ENCODE results near the gene KIF26B.

The KIF26B gene

DNA sequence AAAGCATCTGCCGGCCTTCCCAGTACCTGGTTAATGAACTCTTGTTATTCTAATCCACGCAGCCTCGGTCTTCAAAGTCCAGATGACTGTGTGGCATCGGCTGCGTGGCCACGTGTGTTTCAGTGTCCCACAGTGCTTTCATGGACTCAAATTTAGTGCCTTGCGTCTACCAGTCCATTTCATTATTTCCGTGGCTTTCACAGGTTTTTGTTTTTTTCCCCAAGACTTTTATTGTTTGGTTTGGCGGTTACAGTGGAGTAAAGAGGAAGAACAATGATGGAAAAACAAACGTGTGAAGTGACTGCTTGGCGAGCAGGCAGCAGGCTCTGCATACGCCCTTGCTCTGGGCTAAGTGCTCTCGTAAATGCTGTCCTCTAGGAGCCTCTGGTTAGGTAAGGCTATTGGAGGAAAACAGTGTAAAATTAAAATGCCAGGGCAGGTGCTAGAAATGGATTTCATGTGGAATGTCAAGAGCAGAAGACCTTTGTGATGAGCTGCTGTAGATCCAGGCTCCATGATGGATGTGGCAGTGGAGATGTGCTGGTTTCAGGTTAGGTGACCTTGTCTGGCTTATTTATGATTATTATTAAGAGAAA lies 536.3 kb downstream of the KIF26B start:
- DNase-seq (ENCODE audit: insufficient read length, low spot score) (no peak), FAIRE-seq (no peak)
- TF ChIP-seq, protein P1, sequence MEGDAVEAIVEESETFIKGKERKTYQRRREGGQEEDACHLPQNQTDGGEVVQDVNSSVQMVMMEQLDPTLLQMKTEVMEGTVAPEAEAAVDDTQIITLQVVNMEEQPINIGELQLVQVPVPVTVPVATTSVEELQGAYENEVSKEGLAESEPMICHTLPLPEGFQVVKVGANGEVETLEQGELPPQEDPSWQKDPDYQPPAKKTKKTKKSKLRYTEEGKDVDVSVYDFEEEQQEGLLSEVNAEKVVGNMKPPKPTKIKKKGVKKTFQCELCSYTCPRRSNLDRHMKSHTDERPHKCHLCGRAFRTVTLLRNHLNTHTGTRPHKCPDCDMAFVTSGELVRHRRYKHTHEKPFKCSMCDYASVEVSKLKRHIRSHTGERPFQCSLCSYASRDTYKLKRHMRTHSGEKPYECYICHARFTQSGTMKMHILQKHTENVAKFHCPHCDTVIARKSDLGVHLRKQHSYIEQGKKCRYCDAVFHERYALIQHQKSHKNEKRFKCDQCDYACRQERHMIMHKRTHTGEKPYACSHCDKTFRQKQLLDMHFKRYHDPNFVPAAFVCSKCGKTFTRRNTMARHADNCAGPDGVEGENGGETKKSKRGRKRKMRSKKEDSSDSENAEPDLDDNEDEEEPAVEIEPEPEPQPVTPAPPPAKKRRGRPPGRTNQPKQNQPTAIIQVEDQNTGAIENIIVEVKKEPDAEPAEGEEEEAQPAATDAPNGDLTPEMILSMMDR (IDR thresholded peaks at IDR 0.05; ENCODE audit: insufficient read depth, missing control alignments) = no peak

DNA sequence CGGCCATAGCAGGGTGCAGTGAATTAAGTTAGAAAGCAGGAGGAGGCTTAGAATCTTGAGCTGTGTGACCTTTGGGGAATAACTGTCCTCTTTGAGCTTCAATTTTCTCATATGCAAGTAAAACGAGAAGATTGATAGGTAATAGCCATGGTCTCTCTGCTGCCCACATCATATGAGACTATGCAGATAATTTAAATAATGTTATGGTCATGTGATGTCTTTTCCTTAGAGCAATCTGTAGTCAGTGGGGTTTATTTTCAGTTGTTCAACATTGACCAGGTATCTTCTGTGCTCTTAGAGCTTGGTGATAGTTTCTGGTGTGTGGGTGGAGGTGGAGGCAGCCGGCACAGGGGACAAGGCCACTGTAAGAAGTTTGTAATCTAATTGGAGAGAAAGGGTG lies 537.1 kb downstream of the KIF26B start:
- no peak for FAIRE-seq
- DNase-seq (ENCODE audit: insufficient read length, low spot score) = no peak
- TF ChIP-seq, protein P1 (IDR thresholded peaks at IDR 0.05; ENCODE audit: insufficient read depth, missing control alignments) = no peak

DNA sequence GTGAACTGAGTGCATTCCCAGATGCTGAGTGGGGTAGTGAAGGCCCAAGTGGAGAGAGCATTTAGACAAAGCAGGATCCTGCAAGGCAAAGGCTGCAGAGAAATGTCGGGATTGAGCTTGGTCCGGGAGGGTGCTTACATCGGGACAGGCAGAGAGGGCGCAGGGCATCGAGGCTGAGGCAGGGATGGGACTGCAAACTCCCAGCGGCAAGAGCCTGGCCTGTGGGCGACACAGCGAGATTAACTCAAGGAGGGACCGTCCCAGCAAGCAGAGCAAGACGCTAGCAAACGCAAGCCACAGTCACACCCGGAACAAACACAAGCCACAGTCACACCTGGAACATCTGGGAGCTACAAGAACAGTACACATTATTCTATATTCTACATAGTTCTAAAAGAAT lies 537.5 kb downstream of the KIF26B start:
- TF ChIP-seq, protein P1 (IDR thresholded peaks at IDR 0.05; ENCODE audit: insufficient read depth, missing control alignments) = no peak
- no peak for FAIRE-seq

DNA sequence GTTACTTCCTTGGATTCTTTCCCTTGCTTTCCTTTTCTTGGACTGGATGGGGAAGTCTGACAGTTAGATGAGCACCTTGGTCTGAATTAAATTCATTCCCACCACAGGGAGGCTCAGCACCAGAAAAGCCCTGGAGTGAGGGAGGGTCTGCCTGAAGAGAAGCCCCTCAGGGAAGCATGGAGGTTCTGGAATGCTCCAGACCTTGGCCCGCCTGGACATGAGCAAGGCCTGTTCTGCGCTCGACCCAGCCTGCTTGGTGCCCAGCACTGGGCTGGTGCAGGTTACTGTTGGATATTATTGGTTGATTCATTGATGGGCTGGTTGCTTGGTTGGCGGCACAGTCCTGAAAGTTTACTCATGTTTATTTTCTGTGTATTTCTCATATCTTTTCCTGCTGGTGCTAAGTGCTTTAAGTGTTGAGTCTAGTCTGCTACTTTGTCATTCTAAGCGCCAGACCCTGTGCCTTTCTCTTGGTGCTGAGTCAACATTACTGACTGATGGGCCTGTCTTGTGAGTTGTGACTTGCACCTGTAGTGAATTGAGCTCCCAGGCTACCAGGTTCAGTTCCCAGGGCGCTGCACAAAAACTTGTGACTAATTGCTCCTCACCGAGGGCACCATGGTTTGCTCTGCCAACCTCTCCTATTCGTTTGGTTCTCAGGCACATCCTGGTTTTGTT lies 538.5 kb downstream of the KIF26B start:
- TF ChIP-seq, protein P1 (IDR thresholded peaks at IDR 0.05; ENCODE audit: insufficient read depth, missing control alignments) = no peak
- DNase-seq (ENCODE audit: insufficient read length, low spot score) = no peak
- no peak for FAIRE-seq

More for the DNA sequence above, 537.5 kb downstream of the KIF26B start:
- DNase-seq (ENCODE audit: insufficient read length, low spot score) = no peak

DNA sequence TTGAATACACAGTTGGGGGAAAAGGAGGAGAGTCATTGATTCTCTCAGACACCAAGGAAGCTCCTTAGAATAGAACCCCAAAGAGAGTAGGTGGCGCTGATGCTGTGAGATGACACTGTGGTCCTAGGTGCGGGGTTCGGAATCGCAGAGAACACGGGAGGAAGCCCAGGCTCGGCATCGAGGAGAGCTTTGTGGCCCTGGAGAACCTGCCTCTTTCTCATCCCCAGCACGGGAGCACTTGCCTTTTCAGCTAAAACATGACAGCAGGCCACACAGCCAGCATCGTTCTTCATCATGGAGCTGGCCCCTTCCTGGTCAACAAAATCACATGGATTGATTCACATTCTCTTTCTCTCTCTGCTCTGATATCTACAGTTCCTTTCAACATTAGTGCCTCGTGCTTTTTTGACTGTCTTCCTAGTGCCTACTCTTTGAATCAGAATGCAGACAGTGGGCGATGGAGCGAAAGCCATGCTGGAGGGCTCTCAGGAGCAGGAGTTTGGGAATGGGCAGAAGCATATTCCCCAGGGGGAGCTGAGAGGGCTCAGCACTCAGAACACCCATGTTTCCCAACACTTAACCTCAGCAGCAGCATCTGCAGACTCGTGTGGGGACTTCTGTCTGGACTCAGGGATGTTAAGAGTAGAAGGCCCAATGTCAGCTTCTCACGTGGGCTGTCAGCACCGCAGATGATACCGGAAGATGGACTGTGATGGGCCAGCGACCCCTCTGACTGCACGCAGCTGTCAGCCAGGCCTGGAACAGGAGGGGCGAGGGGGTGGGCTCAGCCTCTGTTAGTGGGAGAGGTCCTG lies 539.4 kb downstream of the KIF26B start:
- FAIRE-seq = no peak
- TF ChIP-seq, protein P1 (IDR thresholded peaks at IDR 0.05; ENCODE audit: insufficient read depth, missing control alignments) = no peak

DNA sequence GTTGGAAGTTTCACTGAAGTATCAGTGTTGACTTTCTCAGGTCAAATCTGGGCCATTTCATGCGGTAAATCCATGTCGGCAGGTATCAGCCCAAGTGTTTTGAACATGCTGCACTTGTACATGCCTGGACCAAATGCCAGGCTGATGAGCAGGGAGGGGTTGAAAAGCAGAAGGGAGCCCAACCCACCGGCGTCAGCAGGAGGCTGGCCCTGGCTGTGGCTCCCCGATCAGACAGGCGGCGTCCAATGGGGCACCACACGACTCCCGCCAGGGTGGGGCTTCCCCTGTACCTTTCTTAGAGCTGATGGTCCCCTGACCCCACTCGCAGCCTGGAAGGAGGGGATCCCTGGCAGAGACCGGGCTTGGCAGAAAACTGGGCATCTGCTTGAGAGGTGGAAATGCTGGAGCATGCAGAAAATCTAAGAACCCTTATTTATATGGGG lies 540.0 kb downstream of the KIF26B start:
- TF ChIP-seq, protein P1 (IDR thresholded peaks at IDR 0.05; ENCODE audit: insufficient read depth, missing control alignments) = no peak
- DNase-seq (ENCODE audit: insufficient read length, low spot score) (no peak), FAIRE-seq (no peak)

More for the DNA sequence above, 539.4 kb downstream of the KIF26B start:
- DNase-seq (ENCODE audit: insufficient read length, low spot score) = no peak
